ENCODE results near the gene SNRNP48.

DNA sequence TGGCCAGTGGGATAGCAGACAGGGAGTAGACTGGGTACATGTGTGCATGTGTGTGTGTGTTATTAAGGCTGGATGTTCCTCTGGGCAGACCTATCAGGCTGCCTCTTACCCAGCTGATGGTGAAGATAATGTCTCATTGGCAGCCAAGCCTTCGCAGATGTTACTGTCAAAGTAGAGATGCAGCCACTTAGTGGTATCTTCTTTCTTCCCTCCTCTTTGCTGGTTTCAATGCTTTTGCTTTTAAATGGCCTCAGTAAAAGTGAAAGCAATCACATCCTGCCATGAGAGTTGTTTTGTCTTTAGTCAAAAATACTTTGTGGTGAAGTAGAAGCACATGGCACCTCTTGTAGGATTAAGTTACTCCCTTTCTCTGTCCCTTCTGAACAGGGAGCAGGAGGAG is 57.5 kb downstream of the SNRNP48 start:
- TF ChIP-seq, protein P1, sequence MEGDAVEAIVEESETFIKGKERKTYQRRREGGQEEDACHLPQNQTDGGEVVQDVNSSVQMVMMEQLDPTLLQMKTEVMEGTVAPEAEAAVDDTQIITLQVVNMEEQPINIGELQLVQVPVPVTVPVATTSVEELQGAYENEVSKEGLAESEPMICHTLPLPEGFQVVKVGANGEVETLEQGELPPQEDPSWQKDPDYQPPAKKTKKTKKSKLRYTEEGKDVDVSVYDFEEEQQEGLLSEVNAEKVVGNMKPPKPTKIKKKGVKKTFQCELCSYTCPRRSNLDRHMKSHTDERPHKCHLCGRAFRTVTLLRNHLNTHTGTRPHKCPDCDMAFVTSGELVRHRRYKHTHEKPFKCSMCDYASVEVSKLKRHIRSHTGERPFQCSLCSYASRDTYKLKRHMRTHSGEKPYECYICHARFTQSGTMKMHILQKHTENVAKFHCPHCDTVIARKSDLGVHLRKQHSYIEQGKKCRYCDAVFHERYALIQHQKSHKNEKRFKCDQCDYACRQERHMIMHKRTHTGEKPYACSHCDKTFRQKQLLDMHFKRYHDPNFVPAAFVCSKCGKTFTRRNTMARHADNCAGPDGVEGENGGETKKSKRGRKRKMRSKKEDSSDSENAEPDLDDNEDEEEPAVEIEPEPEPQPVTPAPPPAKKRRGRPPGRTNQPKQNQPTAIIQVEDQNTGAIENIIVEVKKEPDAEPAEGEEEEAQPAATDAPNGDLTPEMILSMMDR (IDR thresholded peaks at IDR 0.05) = no peak
- TF ChIP-seq POLR2A (IDR thresholded peaks at IDR 0.05) = no peak
